NCI-H774 (cell line): ENCODE results near the gene ATG5.
"Not testable (repeated sequence)": the region's sequence is repeated elsewhere in the genome, so short reads cannot be mapped to it uniquely, and the experiment has no call there.

Source experiments
- DNase-seq: peaks from one replicate; lab custom pipeline; 2025; lab: John Stamatoyannopoulos, UW

ATG5 gene

DNA sequence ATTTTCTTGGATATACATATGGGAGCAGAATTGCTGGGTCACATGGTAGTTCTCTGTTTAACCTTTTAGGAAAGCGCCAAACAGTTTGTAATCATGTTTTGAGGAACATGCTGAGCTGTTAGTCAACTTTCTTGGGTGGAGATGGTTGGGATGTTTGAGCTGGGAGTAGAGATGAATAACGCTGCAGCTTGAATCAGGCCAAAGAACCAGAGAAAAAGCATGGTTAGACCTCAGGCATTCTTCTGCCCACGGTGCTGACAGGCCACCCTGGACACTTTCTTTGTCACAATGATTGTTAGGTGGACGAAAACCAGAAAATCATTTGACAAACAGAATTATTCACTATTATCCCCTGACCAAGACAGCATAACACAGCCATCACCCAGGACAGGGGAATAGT lies 172.6 kb downstream of the ATG5 start:
- DNase-seq = no peak

DNA sequence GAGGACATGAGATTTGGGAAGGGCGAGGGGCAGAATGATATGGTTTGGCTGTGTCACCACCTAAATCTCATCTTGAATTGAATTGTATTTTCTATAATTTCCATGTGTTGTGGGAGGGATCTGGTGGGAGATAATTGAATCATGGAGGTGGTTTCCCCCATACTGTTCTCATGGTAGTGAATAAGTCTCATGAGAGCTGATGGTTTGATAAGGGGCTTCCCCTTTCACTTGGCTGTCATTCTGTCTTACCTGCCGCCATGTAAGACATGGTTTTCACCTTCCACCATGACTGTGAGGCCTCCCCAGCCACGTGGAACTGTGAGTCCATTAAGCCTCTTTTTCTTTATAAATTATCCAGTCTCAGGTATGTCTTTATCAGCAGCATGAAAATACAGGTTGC lies 173.1 kb downstream of the ATG5 start:
- not testable (repeated sequence) for DNase-seq

DNA sequence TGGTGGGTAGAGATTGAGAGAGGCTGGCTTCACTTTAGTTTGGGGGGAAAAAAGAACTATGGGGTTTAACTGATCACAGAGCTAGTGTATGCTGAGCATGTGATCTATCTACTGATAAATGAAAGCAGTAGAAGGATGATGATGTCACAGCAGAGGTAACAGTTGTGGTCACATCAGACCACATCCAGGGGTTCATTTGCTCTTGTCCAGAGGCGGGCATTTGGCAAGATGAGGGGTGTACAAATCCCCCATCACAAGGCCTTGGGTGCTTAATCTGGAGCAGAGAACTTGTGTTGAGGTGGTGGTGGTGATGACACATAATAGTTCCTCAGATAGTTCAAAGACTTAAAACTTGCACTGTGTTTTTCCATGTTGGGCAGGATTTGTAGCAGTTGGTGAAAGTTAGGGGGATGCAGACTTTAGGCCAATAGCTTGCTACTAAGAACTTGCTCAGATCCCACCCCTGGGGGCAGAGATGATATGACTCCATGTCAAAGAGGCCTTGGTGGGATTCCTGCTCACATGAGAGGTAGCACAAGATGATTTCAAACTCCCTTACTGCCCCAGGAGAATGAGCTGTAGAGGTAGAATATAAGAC lies 176.0 kb downstream of the ATG5 start:
- DNase-seq = no peak

DNA sequence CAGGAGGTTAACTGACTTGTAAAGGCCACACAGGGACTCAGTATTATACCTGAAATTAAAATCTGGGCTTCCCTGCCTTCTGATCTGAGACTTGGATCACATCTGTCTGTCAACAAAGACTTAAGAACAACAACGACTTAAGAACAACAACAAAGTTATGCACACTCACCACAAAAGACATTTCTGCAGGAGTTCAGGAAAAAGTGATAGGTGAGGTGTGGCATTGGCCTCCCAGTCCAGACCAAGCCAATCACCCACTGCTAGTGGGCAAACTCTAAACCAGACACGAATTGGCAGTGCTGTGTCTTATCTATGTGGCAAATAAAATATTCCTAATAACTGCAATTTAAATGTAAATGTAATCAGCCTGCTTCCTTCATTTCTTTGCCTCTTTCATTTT lies 178.1 kb downstream of the ATG5 start:
- DNase-seq = no peak

DNA sequence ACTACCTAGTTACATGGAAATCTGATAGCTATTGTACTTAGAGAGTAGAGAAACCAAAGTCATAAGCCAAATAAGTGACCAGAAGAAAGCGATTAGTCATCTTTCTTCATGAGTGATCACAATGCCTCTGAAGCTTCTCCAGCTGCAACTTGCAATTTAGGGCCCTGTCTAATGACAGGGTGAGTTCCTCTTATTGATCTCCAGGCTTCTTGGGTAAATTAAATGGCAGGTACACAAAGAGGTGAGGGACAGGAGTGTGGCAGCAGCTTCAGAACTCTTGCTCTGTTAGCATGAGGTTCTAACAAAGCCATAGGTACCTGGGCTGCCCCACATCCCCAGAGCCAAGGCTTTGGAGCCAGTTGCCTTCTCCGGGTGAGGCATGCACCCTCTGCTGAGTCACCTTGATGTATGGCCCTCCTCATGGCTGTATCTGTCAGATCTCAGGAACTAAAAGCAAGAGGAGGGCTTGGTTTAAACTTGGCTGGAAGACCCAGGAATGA lies 178.7 kb downstream of the ATG5 start:
- DNase-seq = no peak

DNA sequence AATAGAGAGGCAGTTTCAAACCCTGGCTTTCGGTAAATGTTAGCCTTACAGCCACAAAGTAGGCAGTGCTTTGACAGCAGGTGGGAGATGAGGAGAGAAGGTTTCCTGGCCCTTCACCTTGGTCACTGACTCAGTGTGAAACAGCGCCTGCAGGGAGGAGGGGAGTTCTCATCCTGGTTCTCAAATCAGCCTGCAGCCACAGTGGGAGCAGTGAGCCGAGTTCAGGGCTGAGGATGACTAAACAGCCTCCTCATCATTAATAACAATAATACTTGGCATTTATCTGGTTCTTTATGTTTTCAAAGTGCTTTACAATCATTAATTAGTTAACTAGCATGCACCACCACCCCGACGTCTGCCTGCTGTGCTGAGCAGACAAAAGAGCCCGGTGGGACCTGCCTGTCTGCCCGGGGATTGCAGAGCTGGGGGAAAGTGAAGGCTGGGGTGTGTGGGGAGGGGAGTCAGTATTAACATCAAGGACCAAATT lies 179.8 kb downstream of the ATG5 start:
- DNase-seq = no peak

DNA sequence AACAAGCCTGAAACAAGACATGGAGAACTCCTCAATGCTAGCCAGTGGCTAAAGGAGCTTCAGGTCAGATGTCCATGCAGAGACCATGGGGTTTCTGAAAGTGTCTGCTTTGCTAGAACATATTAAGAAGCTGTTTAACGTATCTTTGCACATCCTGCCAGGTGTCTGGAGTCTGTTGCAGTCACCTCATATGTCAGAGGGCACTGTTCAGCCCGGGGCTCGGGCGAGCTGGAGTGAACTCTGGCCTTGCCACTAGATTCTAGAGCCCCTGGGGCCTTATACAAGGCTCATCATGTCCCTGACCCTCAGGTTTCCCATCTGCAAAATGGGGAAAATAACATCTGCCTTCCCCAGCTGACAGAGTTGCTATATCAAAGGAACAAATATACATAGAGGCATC lies 180.4 kb downstream of the ATG5 start:
- DNase-seq = no peak

DNA sequence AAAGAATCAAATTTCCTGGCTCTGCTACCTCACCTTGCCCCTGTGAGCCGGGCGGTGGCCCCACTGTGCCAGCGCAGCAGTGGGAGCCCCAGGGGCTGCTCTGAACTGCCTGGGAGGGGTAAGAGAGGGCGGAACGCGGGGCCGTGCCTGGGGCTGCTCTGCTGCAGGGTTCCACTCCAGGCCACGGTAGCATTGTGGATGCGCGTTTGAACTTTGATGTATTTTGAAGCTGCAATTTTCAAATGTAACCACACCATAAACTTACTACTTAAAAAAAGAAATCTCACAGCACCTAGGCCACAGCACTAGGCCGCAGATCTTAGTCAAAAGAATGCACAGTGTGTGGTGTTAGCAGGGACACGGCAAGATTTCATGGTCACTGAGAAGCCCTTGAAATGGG lies 181.9 kb downstream of the ATG5 start:
- DNase-seq = no peak

DNA sequence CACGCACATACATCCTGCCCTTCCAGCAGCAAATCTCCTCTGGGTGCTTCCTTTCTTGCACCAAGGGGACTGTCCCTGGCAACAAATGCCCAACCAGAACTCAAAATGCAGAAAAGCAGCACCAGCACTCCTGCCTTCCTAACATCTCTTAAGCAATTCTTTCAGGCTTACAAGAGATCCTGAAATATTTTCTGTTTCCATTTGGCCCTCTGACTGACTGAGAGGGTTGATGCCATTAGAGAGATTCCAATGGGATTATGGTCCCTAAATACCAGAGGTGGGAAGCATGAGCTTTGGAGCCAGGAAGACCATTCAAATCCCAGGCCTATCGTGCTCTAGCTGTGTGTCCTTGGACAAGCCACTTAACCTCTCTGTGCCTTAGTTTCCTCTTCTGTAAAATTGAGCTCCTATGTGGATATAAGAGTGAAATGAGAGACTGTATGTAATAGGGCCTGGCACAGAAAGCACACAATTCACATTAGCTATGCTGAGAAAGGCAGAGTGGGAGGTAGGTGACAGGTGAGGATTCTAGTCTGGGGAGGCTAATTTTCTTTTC lies 182.6 kb downstream of the ATG5 start:
- no peak for DNase-seq

DNA sequence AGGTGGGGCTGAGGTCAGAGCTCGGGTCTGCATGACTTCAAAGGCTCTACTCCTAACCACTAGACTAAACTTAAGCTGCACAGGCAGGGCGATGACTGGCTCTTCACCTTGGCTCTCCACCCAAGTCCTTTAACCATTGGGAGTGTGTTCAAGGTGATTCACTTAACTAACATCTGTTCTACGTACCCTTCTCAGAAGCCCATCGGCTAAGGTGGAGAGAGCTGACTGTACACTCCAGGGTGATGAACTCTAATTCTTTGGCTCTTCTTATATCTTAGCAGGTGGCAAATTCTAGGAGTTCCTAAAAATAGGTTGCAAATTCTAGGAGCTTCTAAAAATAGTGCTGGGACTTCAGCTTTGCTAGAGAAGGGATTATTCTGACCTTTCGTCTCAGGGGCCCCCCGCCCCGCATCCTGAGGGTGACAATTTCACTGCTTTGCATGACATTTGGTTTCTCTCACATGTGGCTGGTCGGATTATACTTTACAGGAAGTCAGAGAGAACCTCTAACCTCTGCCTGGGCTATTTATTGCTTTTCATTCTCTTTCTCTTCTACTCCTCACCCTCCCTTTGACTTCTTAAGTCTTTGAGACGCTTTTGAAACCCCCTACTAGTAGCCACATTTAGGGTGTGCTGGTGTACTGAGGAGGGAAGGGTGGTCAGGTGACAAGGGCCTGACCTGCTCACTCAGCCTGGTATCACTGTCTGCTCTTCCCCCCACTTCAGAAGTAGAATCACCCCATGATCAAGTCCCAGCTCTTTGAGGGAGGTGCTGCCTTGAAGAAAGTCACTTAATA lies 183.9 kb downstream of the ATG5 start:
- no peak for DNase-seq

DNA sequence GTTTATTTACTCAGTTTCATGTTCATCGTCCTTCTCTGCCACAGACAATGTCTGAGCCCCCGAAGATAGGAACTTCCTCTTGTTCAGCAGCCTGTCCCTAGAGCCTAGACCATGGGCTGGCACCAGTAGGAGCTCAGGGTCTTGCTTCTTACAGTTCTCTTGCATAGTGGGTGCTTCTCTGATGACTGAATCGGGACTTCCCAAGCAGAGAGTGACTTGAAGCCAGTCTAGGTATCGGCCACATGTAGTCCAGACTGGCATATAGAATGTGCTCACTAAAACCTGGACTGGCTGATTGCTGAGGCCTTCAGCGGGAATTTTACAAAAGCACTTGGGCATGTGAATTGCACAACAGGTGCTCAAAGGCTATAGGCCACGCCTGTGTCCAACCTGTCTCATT lies 187.4 kb downstream of the ATG5 start:
- no peak for DNase-seq

DNA sequence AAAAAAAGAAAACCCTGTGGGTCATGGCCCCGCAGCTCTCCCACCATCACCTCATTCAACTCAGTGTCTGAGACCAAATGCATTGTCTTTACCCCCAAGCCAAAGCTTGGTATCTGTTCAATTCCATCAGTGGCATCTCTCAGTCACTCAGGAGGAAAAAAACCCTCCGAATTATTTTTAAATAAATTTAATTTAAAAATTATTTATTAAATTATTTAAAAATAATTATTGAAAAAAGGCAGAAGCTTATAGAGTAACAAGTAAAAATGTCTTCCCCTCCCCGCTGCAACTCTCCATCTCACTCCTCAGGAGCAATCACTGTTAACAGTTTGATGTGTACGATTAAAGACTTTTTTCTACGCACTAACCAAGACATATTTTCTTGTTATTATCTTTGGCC lies 188.7 kb downstream of the ATG5 start:
- DNase-seq = no peak

DNA sequence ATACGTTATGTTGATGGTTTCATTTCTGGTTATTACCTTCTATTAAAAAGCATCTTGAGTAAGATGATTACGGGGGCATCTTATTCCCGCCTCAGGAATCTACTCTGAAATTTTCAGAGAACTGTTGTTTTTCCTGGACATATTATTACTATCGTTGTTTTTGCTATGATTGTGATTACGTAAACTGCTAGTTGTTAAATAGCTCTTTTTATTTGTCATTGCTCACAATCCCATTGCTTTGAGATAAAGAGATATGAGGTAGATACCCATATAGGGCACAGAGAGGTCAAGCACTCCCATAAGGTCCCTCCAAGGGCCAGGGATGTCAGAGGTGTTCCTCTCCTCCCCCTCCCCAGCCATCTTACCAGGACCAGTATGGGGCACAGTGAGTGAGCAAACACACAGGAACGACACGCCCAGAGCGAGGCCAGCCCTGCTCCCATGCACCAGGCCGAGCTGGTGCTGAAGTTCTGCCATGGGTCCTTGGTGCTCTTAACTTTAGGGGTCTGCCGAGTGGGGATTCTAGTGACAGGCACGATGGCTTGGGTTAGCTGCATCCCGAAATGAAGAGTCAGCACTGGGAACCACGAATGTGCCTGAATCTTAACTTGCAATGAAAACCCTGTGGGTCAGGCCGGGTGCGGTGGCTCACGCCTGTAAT lies 189.5 kb downstream of the ATG5 start:
- no peak for DNase-seq

DNA sequence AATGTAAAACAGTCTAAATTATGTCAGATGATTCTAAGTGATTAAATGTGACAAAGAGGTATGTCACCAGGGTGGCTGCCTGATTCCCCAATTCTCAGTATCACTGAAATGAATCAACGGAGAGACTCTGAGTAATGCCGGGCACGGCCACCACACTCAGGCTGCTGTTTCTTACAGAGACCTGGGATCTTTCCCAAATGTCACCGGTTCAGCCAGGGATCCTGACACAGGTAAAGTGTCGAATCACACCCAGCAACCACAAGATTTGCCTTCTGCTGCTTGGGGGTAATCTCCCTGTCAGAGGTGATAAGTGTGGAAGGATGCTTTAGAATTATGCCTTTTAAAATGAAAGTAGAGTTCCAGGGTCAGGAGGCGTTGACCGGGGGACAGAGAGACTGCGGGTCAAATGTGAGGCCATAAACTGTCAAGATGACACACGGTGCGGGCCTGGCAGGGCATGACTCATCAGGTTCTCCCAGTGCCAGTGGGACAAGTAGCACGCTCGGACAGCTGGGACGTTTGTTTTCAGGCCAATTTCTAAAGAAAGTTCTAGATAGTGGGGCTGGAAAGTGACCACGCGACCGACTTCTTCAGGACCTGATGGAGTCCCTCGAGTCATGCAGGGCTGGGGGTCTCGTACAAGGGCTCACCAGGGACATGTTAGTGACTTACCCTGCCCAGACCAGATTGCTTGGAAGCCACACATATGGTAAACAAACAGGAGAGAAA lies 190.5 kb downstream of the ATG5 start:
- no peak for DNase-seq
